ENCODE results near the gene ALG12.

DNA sequence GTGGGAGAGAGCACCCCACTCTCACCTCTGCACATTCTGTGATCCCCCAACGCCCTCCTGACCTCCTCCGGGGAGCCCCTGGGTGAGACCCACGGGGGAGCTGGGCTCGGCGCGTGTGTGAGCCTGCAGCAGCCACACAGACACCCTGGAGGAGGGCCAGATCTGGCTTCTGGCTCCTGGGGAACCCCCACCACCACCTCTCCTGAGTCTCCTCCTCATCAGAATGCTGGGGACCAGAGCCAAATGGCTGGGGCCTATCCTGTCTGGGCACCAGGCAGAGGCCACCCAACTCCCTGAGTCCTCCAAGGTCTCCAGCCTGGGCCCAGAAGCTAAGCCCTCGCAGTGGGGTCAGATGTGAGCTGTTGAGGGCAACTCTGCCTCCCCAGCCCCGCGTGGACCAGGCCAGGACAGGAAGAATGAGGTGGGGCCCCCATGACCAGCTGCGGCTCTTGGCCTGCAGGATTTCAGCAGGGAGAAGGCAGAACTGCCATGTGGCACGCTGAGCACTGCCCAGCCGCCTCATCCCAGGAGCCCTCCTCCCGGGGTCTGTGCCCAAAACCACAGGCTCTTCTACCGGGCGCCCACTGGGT, 36.8 kb upstream of the ALG12 start:
- TF ChIP-seq, protein P1, sequence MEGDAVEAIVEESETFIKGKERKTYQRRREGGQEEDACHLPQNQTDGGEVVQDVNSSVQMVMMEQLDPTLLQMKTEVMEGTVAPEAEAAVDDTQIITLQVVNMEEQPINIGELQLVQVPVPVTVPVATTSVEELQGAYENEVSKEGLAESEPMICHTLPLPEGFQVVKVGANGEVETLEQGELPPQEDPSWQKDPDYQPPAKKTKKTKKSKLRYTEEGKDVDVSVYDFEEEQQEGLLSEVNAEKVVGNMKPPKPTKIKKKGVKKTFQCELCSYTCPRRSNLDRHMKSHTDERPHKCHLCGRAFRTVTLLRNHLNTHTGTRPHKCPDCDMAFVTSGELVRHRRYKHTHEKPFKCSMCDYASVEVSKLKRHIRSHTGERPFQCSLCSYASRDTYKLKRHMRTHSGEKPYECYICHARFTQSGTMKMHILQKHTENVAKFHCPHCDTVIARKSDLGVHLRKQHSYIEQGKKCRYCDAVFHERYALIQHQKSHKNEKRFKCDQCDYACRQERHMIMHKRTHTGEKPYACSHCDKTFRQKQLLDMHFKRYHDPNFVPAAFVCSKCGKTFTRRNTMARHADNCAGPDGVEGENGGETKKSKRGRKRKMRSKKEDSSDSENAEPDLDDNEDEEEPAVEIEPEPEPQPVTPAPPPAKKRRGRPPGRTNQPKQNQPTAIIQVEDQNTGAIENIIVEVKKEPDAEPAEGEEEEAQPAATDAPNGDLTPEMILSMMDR (conservative IDR thresholded peaks at IDR 0.05 in 1 of 2, IDR thresholded peaks at IDR 0.05 in 1 of 2; ENCODE audit: extremely low read depth in 1 of 2, insufficient read depth in 1 of 2, low read depth in 1 of 2, low read length in 2 of 2) = no peak
- TF ChIP-seq EZH2 (IDR thresholded peaks at IDR 0.05; ENCODE audit: borderline replicate concordance, low read length) = no peak
